ENCODE results near the gene SUDS3. TPM values are rescaled to one million over a fixed set of nuclear protein-coding genes. Genes with fewer than 3 reads are reported as not detected.
A peak's percentile ranks its signal among the peaks of the same experiment; 100 is the strongest.

SUDS3 gene
- total and polyA plus RNA-seq, 2 experiments from 2014 or later, result 53.0 to 77.1 TPM

DNA sequence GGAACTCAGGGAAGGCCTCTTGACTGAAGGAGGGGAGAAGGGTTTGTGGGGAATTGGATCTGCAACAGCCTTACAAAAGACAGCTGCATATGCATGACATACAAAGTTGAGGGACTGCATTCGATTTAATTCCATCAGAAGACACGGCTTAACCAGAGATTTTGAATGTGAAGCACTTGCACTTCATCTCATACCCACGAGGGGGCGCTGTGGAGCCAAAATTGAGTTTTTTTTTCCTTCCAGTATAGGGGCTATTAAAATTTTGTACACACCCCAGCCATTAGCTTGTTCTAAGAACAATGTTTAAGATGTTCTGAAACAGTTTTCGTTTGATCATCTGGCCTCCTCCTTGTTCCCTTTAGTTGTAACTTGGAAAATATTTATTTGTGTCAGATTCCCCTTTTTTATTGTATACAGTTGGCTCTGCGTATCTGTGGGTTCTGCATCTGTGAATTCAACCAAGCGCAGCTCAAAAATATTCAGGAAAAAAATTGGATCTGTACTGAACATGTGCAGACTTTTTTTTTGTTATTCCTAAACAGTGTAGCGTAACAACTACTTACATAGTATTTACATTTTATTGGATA is 1.6 kb downstream of the SUDS3 start:
- H3K4me1 ChIP-seq (ENCODE audit: insufficient read depth), result peaks cover 16% of the 10 kb centered on the region
- H3K36me3 ChIP-seq (ENCODE audit: insufficient read depth), result peaks cover 23% of the 10 kb centered on the region
- H4K20me1 ChIP-seq (replicated peaks; ENCODE audit: insufficient read depth), result peaks cover 19% of the 10 kb centered on the region
- Mint-ChIP-seq H3K27ac (peak overlapping the region; percentile 57), H3K27me3 (ENCODE audit: insufficient read depth, low read depth, poor library complexity) (peaks cover 3% of the 10 kb centered on the region), H3K9me3 (no peaks in the 10 kb centered on the region), H3K36me3 (ENCODE audit: low read depth) (peaks cover 31% of the 10 kb centered on the region), H3K4me3 (peak overlapping the region; percentile 80), H3K4me1 (peaks cover 22% of the 10 kb centered on the region)
- no peaks in the 10 kb centered on the region for H3K27me3 ChIP-seq (ENCODE audit: insufficient read depth)
- H3K79me2 ChIP-seq (replicated peaks; ENCODE audit: insufficient read depth), result peaks cover 43% of the 10 kb centered on the region
- H3K4me2 ChIP-seq, result peak overlapping the region; percentile 97
- no peak for ATAC-seq
- peak; percentile 48 for DNase-seq (ENCODE audit: low spot score)
- no peaks in the 10 kb centered on the region for H3K9me2 ChIP-seq (ENCODE audit: insufficient read depth)
- peak; percentile 76 to 99 for TF ChIP-seq CTCF (conservative IDR thresholded peaks at IDR 0.05; ENCODE audit: low read depth in 2 of 2)
- no peak for TF ChIP-seq EZH2phosphoT487 (IDR thresholded peaks at IDR 0.05; ENCODE audit: unreplicated experiment)
- H2AFZ ChIP-seq, result no peak overlapping the region
- H3F3A ChIP-seq (replicated peaks; ENCODE audit: low read depth), result 0 out of 2 replicates have a peak, but pooled peaks cover 3% of the 10 kb centered on the region
- peak overlapping the region; percentile 15; the same call in 1 of the 2 replicates for H3K27ac ChIP-seq (ENCODE audit: low read depth)
- H3K4me3 ChIP-seq, result peak overlapping the region; percentile 79

DNA sequence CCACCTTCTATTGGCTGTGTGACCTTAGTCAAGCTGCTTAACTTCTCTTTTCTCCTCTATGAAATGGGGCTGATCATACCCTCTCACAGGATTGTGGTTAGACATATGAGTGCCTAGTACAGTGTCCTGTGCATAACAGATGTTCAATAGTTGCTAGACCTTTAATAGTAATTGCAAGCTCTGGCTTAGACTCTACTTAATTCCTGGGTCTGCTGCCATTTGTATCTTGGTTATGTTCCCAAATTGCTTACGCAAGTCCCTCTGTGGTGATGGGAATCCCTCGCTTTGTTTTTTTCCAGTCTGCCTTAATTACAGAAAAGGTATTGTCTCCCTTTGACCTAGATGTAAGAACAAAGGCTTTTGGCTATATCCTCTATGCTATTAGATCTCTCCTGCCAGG is 15.1 kb downstream of the SUDS3 start:
- TF ChIP-seq ZNF331 (CRISPR knock-in tag; IDR thresholded peaks at IDR 0.05; ENCODE audit: low read depth), result no peak
- no peak for TF ChIP-seq REST (IDR thresholded peaks at IDR 0.05; ENCODE audit: unreplicated experiment)
- no peak for TF ChIP-seq CREB1 (CRISPR knock-in tag; IDR thresholded peaks at IDR 0.05; ENCODE audit: low read depth)
- Histone ChIP-seq H3K79me2 (replicated peaks; ENCODE audit: insufficient read depth) (peaks cover 5% of the 10 kb centered on the region), H4K20me1 (replicated peaks; ENCODE audit: insufficient read depth) (peaks cover 21% of the 10 kb centered on the region), H3K27ac (ENCODE audit: low read depth) (no peak overlapping the region), H3K4me1 (ENCODE audit: insufficient read depth) (no peaks in the 10 kb centered on the region), H3F3A (replicated peaks; ENCODE audit: low read depth) (no peaks in the 10 kb centered on the region), H3K4me2 (no peak overlapping the region), H3K36me3 (ENCODE audit: insufficient read depth) (peaks cover 37% of the 10 kb centered on the region), H3K27me3 (ENCODE audit: insufficient read depth) (no peaks in the 10 kb centered on the region), H3K4me3 (no peak overlapping the region), H2AFZ (no peak overlapping the region), H3K9me2 (ENCODE audit: insufficient read depth) (no peaks in the 10 kb centered on the region)
- DNase-seq (ENCODE audit: low spot score), result no peak
- no peak overlapping the region for H3K4me3 Mint-ChIP-seq
- H3K27ac Mint-ChIP-seq, result no peak overlapping the region
- no peaks in the 10 kb centered on the region for H3K4me1 Mint-ChIP-seq
- H3K27me3 Mint-ChIP-seq (ENCODE audit: insufficient read depth, low read depth, poor library complexity), result no peaks in the 10 kb centered on the region
- no peaks in the 10 kb centered on the region for H3K9me3 Mint-ChIP-seq
- ATAC-seq, result no peak
- peaks cover 85% of the 10 kb centered on the region for H3K36me3 Mint-ChIP-seq (ENCODE audit: low read depth)

Measured in GM23338 (cell line).